Measurements from ENCODE around the gene TPCN1. TPM values are rescaled to one million over a fixed set of nuclear protein-coding genes. Genes with fewer than 3 reads are reported as not detected.
A peak's percentile ranks its signal among the peaks of the same experiment; 100 is the strongest.

TPCN1 gene
- total and polyA plus RNA-seq, 2 of the 13 experiments (the other 11 are each of a cell fraction or from before 2014, with no cell fraction given): 8.0 to 26.8 TPM

- TF ChIP-seq, protein P1, sequence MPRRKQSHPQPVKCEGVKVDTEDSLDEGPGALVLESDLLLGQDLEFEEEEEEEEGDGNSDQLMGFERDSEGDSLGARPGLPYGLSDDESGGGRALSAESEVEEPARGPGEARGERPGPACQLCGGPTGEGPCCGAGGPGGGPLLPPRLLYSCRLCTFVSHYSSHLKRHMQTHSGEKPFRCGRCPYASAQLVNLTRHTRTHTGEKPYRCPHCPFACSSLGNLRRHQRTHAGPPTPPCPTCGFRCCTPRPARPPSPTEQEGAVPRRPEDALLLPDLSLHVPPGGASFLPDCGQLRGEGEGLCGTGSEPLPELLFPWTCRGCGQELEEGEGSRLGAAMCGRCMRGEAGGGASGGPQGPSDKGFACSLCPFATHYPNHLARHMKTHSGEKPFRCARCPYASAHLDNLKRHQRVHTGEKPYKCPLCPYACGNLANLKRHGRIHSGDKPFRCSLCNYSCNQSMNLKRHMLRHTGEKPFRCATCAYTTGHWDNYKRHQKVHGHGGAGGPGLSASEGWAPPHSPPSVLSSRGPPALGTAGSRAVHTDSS (CRISPR knock-in tag; conservative IDR thresholded peaks at IDR 0.05): no peak
- peak; percentile 89 for TF ChIP-seq ZFX (CRISPR knock-in tag; IDR thresholded peaks at IDR 0.05; ENCODE audit: low read depth)
- TF ChIP-seq CEBPG (CRISPR knock-in tag; IDR thresholded peaks at IDR 0.05): no peak
- TF ChIP-seq, protein P2, sequence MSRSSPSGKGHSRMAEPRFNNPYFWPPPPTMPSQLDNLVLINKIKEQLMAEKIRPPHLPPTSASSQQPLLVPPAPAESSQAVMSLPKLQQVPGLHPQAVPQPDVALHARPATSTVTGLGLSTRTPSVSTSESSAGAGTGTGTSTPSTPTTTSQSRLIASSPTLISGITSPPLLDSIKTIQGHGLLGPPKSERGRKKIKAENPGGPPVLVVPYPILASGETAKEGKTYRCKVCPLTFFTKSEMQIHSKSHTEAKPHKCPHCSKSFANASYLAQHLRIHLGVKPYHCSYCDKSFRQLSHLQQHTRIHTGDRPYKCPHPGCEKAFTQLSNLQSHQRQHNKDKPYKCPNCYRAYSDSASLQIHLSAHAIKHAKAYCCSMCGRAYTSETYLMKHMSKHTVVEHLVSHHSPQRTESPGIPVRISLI (CRISPR knock-in tag; IDR thresholded peaks at IDR 0.05; ENCODE audit: borderline replicate concordance): 0 out of 2 replicates have a peak, but pooled peaks have one; percentile 16
- no peak for TF ChIP-seq ZBTB3 (CRISPR knock-in tag; IDR thresholded peaks at IDR 0.05; ENCODE audit: borderline replicate concordance, low read depth)
- TF ChIP-seq PRDM15 (CRISPR knock-in tag; IDR thresholded peaks at IDR 0.05): peak; percentile 69; the same call in 1 of the 2 replicates
- TF ChIP-seq, protein P3, sequence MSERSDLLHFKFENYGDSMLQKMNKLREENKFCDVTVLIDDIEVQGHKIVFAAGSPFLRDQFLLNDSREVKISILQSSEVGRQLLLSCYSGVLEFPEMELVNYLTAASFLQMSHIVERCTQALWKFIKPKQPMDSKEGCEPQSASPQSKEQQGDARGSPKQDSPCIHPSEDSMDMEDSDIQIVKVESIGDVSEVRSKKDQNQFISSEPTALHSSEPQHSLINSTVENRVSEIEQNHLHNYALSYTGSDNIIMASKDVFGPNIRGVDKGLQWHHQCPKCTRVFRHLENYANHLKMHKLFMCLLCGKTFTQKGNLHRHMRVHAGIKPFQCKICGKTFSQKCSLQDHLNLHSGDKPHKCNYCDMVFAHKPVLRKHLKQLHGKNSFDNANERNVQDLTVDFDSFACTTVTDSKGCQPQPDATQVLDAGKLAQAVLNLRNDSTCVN (CRISPR knock-in tag; IDR thresholded peaks at IDR 0.05; ENCODE audit: borderline replicate concordance): no peak; the same call in 1 of the 2 replicates
- TF ChIP-seq ZNF614 (CRISPR knock-in tag; IDR thresholded peaks at IDR 0.05; ENCODE audit: borderline replicate concordance): no peak
- TF ChIP-seq, protein P4, sequence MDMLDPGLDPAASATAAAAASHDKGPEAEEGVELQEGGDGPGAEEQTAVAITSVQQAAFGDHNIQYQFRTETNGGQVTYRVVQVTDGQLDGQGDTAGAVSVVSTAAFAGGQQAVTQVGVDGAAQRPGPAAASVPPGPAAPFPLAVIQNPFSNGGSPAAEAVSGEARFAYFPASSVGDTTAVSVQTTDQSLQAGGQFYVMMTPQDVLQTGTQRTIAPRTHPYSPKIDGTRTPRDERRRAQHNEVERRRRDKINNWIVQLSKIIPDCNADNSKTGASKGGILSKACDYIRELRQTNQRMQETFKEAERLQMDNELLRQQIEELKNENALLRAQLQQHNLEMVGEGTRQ (IDR thresholded peaks at IDR 0.05; ENCODE audit: low read depth, low read length): no peak
- TF ChIP-seq, protein P4 (CRISPR knock-in tag; IDR thresholded peaks at IDR 0.05; ENCODE audit: borderline replicate concordance): no peak
- no peak for TF ChIP-seq TCF7L2 (IDR thresholded peaks at IDR 0.05; ENCODE audit: low read depth, low read length)
- no peak for TF ChIP-seq SCMH1 (CRISPR knock-in tag; IDR thresholded peaks at IDR 0.05; ENCODE audit: borderline replicate concordance)
- peak; percentile 52; the same call in 1 of the 2 replicates for TF ChIP-seq HDAC1 (CRISPR knock-in tag; IDR thresholded peaks at IDR 0.05)
- no peak for TF ChIP-seq CSRNP1 (CRISPR knock-in tag; IDR thresholded peaks at IDR 0.05)
- no peak for TF ChIP-seq TOE1 (CRISPR knock-in tag; IDR thresholded peaks at IDR 0.05)
- no peak for TF ChIP-seq ZNF367 (CRISPR knock-in tag; IDR thresholded peaks at IDR 0.05; ENCODE audit: borderline replicate concordance)
These were observed 113.7 kb downstream of the TPCN1 start, which contains the start of gene SLC8B1 (continued) for GRCh38 chr12:113334786-113335539.
